HEK293 (cell line): ENCODE data around the gene PLCB1.

ENCODE experiments used
- CTCF ChIA-PET: fragments of 350-600 bp; formaldehyde crosslinking; extraction: SDS; loops from one replicate; lab custom pipeline; 2021; ENCODE audit warnings: antibody characterized with exemption; lab: Yijun Ruan, JAX
- POLR2A ChIA-PET: fragments of 300-600 bp; formaldehyde crosslinking; extraction: SDS; loops from one replicate; lab custom pipeline; 2020; ENCODE audit warnings: antibody characterized with exemption, inconsistent platforms; lab: Yijun Ruan, JAX
- H3K27ac ChIP-seq: fragments of 200-500 bp; sonication (Bioruptor generic); 2 replicates; pipeline ENCODE4 v1.5.1; 2014; ENCODE audit warnings: low read depth, low read length, control low read depth, inconsistent platforms; ENCODE audit errors: extremely low read depth
- H3K36me3 ChIP-seq, 2 experiments: fragments of 200-500 bp in 1 of 2; sonication (Bioruptor generic) in 1 of 2; 1 replicate in 1 of 2; 2 replicates in 1 of 2; pipeline ENCODE4 v1.5.1; 2014 to 2017; ENCODE audit warnings: inconsistent platforms in 2 of 2, low read length in 2 of 2; ENCODE audit not compliant: control insufficient read depth in 2 of 2, insufficient read depth in 1 of 2
- H3K4me1 ChIP-seq: fragments of 200-500 bp; sonication (Bioruptor generic); 2 replicates; pipeline ENCODE4 v1.5.1; 2014; ENCODE audit warnings: mild to moderate bottlenecking, low read length, inconsistent platforms; ENCODE audit not compliant: control insufficient read depth, insufficient read depth
- H3K4me3 ChIP-seq: 2 replicates; pipeline ENCODE4 v1.5.1; 2011; ENCODE audit warnings: low read depth, mild to moderate bottlenecking, control low read depth, low read length, moderate library complexity
- H3K9me3 ChIP-seq: fragments of 200-500 bp; sonication (Bioruptor generic); 2 replicates; pipeline ENCODE4 v1.5.1; 2014; ENCODE audit warnings: low read depth, low read length, inconsistent platforms; ENCODE audit not compliant: control insufficient read depth, insufficient read depth
- GLI2 ChIP-seq: fragments of 450-650 bp; formaldehyde crosslinking; IDR thresholded peaks from 2 replicates; pipeline ENCODE4; 2017; ENCODE audit warnings: missing biosample characterization, missing genetic modification characterization, low read depth, borderline replicate concordance
- KLF10 ChIP-seq: fragments of 450-650 bp; IDR thresholded peaks from 2 replicates; pipeline ENCODE4 v1.5.1; 2018; ENCODE audit warnings: missing biosample characterization, mild to moderate bottlenecking, missing genetic modification characterization
- KLF7 ChIP-seq: fragments of 450-650 bp; formaldehyde crosslinking; IDR thresholded peaks from 2 replicates; pipeline ENCODE4 v1.5.1; 2016; ENCODE audit warnings: missing biosample characterization, missing genetic modification characterization, borderline replicate concordance
- MEIS1 ChIP-seq: sonication (generic); formaldehyde crosslinking; IDR thresholded peaks from 2 replicates; pipeline ENCODE4 v1.8.1; 2022; ENCODE audit warnings: missing genetic modification reagents, mild to moderate bottlenecking, borderline replicate concordance
- SALL2 ChIP-seq: fragments of 450-650 bp; formaldehyde crosslinking; IDR thresholded peaks from 2 replicates; pipeline ENCODE4 v1.5.0; 2017; ENCODE audit warnings: missing biosample characterization, mild to moderate bottlenecking, missing genetic modification characterization, borderline replicate concordance
- SP3 ChIP-seq: fragments of 450-650 bp; formaldehyde crosslinking; IDR thresholded peaks from 2 replicates; pipeline ENCODE4 v1.5.1; 2016; ENCODE audit warnings: missing biosample characterization, missing genetic modification characterization
- ZBTB7A ChIP-seq: fragments of 450-650 bp; formaldehyde crosslinking; IDR thresholded peaks from 2 replicates; pipeline ENCODE4 v1.5.1; 2016; ENCODE audit warnings: low read depth, missing biosample characterization, missing genetic modification characterization
- ZBTB8A ChIP-seq: fragments of 450-650 bp; formaldehyde crosslinking; IDR thresholded peaks from 2 replicates; pipeline ENCODE4 v1.5.1; 2016; ENCODE audit warnings: missing biosample characterization, missing genetic modification characterization
- ZEB2 ChIP-seq: fragments of 450-650 bp; formaldehyde crosslinking; IDR thresholded peaks from 2 replicates; pipeline ENCODE4 v1.5.1; 2016; ENCODE audit warnings: missing biosample characterization, missing genetic modification characterization
- ZFP3 ChIP-seq: fragments of 450-650 bp; formaldehyde crosslinking; IDR thresholded peaks from 2 replicates; pipeline ENCODE4 v1.5.1; 2016; ENCODE audit warnings: low read depth, missing biosample characterization, missing genetic modification characterization
- ZNF292 ChIP-seq: fragments of 450-650 bp; formaldehyde crosslinking; IDR thresholded peaks from 2 replicates; pipeline ENCODE4 v1.5.1; 2016; ENCODE audit warnings: low read depth, missing biosample characterization, missing genetic modification characterization, borderline replicate concordance
- ZNF335 ChIP-seq: fragments of 450-650 bp; formaldehyde crosslinking; conservative IDR thresholded peaks from 2 replicates; pipeline ENCODE4 v1.5.1; 2016; ENCODE audit warnings: missing biosample characterization, missing genetic modification characterization
- ZNF341 ChIP-seq: fragments of 450-650 bp; formaldehyde crosslinking; IDR thresholded peaks from 2 replicates; pipeline ENCODE4; 2016; ENCODE audit warnings: low read depth, missing biosample characterization, missing genetic modification characterization
- ZNF366 ChIP-seq: fragments of 450-650 bp; formaldehyde crosslinking; conservative IDR thresholded peaks from 2 replicates; pipeline ENCODE4 v1.5.1; 2016; ENCODE audit warnings: missing biosample characterization, missing genetic modification characterization
- ZNF561 ChIP-seq: fragments of 450-650 bp; IDR thresholded peaks from 2 replicates; pipeline ENCODE4 v1.5.1; 2018; ENCODE audit warnings: missing biosample characterization, missing genetic modification characterization, borderline replicate concordance
- ZNF580 ChIP-seq: fragments of 450-650 bp; formaldehyde crosslinking; IDR thresholded peaks from 2 replicates; pipeline ENCODE4 v1.5.1; 2016; ENCODE audit warnings: missing biosample characterization, missing genetic modification characterization
- ZNF596 ChIP-seq: fragments of 450-650 bp; IDR thresholded peaks from 2 replicates; pipeline ENCODE4 v1.5.0; 2018; ENCODE audit warnings: missing biosample characterization, mild to moderate bottlenecking, missing genetic modification characterization, moderate library complexity
- ZNF621 ChIP-seq: fragments of 450-650 bp; formaldehyde crosslinking; IDR thresholded peaks from 2 replicates; pipeline ENCODE4 v1.5.1; 2017; ENCODE audit warnings: missing biosample characterization, missing genetic modification characterization
- ZNF645 ChIP-seq: fragments of 450-650 bp; formaldehyde crosslinking; IDR thresholded peaks from 2 replicates; pipeline ENCODE4; 2016; ENCODE audit warnings: missing biosample characterization, missing genetic modification characterization
- ZXDB ChIP-seq: fragments of 450-650 bp; formaldehyde crosslinking; IDR thresholded peaks from 2 replicates; pipeline ENCODE4 v1.5.1; 2016; ENCODE audit warnings: missing biosample characterization, missing genetic modification characterization
- TF ChIP-seq, protein P1 (sequence below): fragments of 450-650 bp; formaldehyde crosslinking; IDR thresholded peaks from 2 replicates; pipeline ENCODE4 v1.5.1; 2016; ENCODE audit warnings: missing biosample characterization, missing genetic modification characterization
- TF ChIP-seq, protein P2 (sequence below): fragments of 450-650 bp; formaldehyde crosslinking; IDR thresholded peaks from 2 replicates; pipeline ENCODE4 v1.5.0; 2017; ENCODE audit warnings: missing biosample characterization, missing genetic modification characterization, borderline replicate concordance
- TF ChIP-seq, protein P3 (sequence below): fragments of 450-650 bp; IDR thresholded peaks from 2 replicates; pipeline ENCODE4 v1.5.1; 2018; ENCODE audit warnings: missing biosample characterization, missing genetic modification characterization
- TF ChIP-seq, protein P4 (sequence below): fragments of 450-650 bp; formaldehyde crosslinking; IDR thresholded peaks from 2 replicates; pipeline ENCODE4 v1.5.1; 2017; ENCODE audit warnings: missing biosample characterization, missing genetic modification characterization

The PLCB1 gene

DNA sequence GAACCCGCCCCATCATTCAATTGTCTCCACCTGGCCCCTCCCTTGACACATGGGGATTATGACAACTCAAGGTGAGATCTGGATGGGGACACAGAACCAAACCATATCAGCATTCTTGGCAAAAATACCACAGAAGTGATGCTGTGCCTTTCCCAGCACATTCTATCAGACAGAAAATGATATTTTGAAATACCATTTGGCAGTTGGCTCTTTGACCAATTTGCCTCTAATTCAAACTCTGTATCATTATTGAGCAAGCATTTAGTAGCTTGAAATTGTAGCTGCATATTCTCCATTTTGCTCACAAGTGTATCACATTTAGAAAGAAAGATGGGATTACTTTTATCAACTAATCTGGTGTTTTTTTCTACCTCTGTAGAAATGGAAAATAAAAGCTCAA lies 64.0 kb downstream of the PLCB1 start (continued):
- TF ChIP-seq, protein P1, sequence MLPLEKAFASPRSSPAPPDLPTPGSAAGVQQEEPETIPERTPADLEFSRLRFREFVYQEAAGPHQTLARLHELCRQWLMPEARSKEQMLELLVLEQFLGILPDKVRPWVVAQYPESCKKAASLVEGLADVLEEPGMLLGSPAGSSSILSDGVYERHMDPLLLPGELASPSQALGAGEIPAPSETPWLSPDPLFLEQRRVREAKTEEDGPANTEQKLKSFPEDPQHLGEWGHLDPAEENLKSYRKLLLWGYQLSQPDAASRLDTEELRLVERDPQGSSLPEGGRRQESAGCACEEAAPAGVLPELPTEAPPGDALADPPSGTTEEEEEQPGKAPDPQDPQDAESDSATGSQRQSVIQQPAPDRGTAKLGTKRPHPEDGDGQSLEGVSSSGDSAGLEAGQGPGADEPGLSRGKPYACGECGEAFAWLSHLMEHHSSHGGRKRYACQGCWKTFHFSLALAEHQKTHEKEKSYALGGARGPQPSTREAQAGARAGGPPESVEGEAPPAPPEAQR (tag by site-specific recombination), result no peak
- TF ChIP-seq ZNF341 (tag by site-specific recombination) (no peak), KLF10 (no peak), ZNF335 (tag by site-specific recombination) (no peak)
- TF ChIP-seq, protein P2, sequence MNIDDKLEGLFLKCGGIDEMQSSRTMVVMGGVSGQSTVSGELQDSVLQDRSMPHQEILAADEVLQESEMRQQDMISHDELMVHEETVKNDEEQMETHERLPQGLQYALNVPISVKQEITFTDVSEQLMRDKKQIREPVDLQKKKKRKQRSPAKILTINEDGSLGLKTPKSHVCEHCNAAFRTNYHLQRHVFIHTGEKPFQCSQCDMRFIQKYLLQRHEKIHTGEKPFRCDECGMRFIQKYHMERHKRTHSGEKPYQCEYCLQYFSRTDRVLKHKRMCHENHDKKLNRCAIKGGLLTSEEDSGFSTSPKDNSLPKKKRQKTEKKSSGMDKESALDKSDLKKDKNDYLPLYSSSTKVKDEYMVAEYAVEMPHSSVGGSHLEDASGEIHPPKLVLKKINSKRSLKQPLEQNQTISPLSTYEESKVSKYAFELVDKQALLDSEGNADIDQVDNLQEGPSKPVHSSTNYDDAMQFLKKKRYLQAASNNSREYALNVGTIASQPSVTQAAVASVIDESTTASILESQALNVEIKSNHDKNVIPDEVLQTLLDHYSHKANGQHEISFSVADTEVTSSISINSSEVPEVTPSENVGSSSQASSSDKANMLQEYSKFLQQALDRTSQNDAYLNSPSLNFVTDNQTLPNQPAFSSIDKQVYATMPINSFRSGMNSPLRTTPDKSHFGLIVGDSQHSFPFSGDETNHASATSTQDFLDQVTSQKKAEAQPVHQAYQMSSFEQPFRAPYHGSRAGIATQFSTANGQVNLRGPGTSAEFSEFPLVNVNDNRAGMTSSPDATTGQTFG (tag by site-specific recombination), result no peak
- TF ChIP-seq, protein P3, sequence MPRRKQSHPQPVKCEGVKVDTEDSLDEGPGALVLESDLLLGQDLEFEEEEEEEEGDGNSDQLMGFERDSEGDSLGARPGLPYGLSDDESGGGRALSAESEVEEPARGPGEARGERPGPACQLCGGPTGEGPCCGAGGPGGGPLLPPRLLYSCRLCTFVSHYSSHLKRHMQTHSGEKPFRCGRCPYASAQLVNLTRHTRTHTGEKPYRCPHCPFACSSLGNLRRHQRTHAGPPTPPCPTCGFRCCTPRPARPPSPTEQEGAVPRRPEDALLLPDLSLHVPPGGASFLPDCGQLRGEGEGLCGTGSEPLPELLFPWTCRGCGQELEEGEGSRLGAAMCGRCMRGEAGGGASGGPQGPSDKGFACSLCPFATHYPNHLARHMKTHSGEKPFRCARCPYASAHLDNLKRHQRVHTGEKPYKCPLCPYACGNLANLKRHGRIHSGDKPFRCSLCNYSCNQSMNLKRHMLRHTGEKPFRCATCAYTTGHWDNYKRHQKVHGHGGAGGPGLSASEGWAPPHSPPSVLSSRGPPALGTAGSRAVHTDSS (tag by site-specific recombination), result no peak
- TF ChIP-seq, all 188 proteins: peak for 0

DNA sequence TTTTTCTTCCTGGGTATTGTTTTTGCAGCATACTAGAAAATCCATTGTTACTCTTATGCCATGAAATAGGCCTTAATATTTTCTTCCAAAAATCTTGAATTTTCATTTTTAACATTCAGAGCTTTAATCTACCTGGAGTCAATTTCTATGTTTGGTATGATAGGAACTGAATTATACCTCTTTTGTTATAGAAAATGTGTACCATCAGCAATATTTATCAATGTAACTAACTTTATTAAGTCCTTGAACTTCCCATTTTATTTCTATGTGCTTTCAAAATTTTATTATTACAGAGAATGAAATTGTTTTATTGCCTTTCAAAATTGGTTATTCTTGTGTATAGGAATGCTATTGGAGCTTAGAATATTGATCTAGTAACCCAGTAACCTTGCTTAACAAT lies 68.2 kb downstream of the PLCB1 start:
- no peak overlapping the region for H3K27ac ChIP-seq
- no peak overlapping the region for H3K4me3 ChIP-seq
- no peaks in the 10 kb centered on the region for H3K4me1 ChIP-seq
- ChIA-PET POLR2A (no interaction called here), CTCF (interaction anchor here (0.5 kb wide), 1 partner anchor 522 kb away, joined by 3 read pairs; no protein-coding TSS in a partner anchor)
- no peaks in the 10 kb centered on the region for H3K36me3 ChIP-seq
- TF ChIP-seq ZNF580 (tag by site-specific recombination) (no peak), SALL2 (tag by site-specific recombination) (no peak), ZBTB7A (tag by site-specific recombination) (no peak), SP3 (tag by site-specific recombination) (no peak), ZBTB8A (tag by site-specific recombination) (no peak), ZNF645 (tag by site-specific recombination) (no peak), ZNF366 (tag by site-specific recombination) (no peak), ZFP3 (no peak), ZNF561 (no peak), ZXDB (tag by site-specific recombination) (no peak), GLI2 (tag by site-specific recombination) (no peak), ZNF596 (no peak), ZEB2 (tag by site-specific recombination) (no peak), KLF7 (tag by site-specific recombination) (no peak), ZNF292 (tag by site-specific recombination) (no peak), MEIS1 (CRISPR knock-in tag) (no peak), ZNF621 (tag by site-specific recombination) (no peak)
- TF ChIP-seq, protein P4, sequence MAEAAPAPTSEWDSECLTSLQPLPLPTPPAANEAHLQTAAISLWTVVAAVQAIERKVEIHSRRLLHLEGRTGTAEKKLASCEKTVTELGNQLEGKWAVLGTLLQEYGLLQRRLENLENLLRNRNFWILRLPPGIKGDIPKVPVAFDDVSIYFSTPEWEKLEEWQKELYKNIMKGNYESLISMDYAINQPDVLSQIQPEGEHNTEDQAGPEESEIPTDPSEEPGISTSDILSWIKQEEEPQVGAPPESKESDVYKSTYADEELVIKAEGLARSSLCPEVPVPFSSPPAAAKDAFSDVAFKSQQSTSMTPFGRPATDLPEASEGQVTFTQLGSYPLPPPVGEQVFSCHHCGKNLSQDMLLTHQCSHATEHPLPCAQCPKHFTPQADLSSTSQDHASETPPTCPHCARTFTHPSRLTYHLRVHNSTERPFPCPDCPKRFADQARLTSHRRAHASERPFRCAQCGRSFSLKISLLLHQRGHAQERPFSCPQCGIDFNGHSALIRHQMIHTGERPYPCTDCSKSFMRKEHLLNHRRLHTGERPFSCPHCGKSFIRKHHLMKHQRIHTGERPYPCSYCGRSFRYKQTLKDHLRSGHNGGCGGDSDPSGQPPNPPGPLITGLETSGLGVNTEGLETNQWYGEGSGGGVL (tag by site-specific recombination), result no peak
- H3K9me3 ChIP-seq, result no peaks in the 10 kb centered on the region
